Natural killer cell (primary cell): ENCODE measurements around the gene JAGN1. TPM values are rescaled to one million over a fixed set of nuclear protein-coding genes. Genes with fewer than 3 reads are reported as not detected.

Experiments
- ATAC-seq, 3 donors: fragments of 150-1000 bp in 2 of 3; fragments of 200-7000 bp in 1 of 3; cut with Tn5 transposase; 1 replicate in 1 of 3; 2 replicates in 2 of 3; pipeline ENCODE4 v1.10.0; 2021; ENCODE audit warnings: mild to moderate bottlenecking in 2 of 3, moderate library complexity in 2 of 3
- DNase-seq, 2 donors: peaks; one replicate each; pipeline versions ENCODE4 v3.0.0 to v3.0.0-alpha.2; 2013 to 2021; ENCODE audit warnings: mixed read lengths in 1 of 2
- H3K27ac ChIP-seq: one replicate; pipeline ENCODE4 v1.5.1; 2013; ENCODE audit warnings: mild to moderate bottlenecking, low read length
- H3K27me3 ChIP-seq: one replicate; pipeline ENCODE4 v1.6.1; 2013; ENCODE audit warnings: low read length; ENCODE audit not compliant: control insufficient read depth, insufficient read depth
- H3K36me3 ChIP-seq: one replicate; pipeline ENCODE4 v1.6.1; 2013; ENCODE audit warnings: low read length; ENCODE audit not compliant: control insufficient read depth, insufficient read depth
- H3K4me1 ChIP-seq: one replicate; pipeline ENCODE4 v1.6.1; 2013; ENCODE audit warnings: low read length; ENCODE audit not compliant: control insufficient read depth, insufficient read depth
- H3K4me3 ChIP-seq: one replicate; pipeline ENCODE4 v1.5.1; 2013; ENCODE audit warnings: low read length
- H3K9me3 ChIP-seq: one replicate; pipeline ENCODE4 v1.6.1; 2013; ENCODE audit warnings: low read length; ENCODE audit not compliant: control insufficient read depth, insufficient read depth
- H3K27ac Mint-ChIP-seq, 2 donors: one replicate each; pipeline ENCODE4 v1.8.0; 2022; ENCODE audit warnings: mild to moderate bottlenecking in 2 of 2, mixed read lengths in 2 of 2, moderate library complexity in 1 of 2
- H3K27me3 Mint-ChIP-seq, 2 donors: one replicate each; pipeline ENCODE4 v1.8.0; 2022; ENCODE audit warnings: low read depth in 2 of 2, mixed read lengths in 2 of 2
- H3K36me3 Mint-ChIP-seq: one replicate; pipeline ENCODE4 v1.8.0; 2022; ENCODE audit warnings: mixed read lengths
- H3K4me1 Mint-ChIP-seq, 2 donors: one replicate each; pipeline ENCODE4 v1.8.0; 2022; ENCODE audit warnings: mixed read lengths in 2 of 2
- H3K4me3 Mint-ChIP-seq: one replicate; pipeline ENCODE4 v1.8.0; 2022; ENCODE audit warnings: mild to moderate bottlenecking, moderate library complexity, mixed read lengths
- H3K9me3 Mint-ChIP-seq, 2 donors: one replicate each; pipeline ENCODE4 v1.8.0; 2022; ENCODE audit warnings: mixed read lengths in 2 of 2
- CTCF ChIP-seq: fragments of 200-600 bp; IDR thresholded peaks from one replicate; pipeline ENCODE4 v1.8.0; 2022; ENCODE audit warnings: antibody characterized with exemption
- WGBS: methylation state at CpG from one replicate; pipeline ENCODE4 v1.1.7; 2013; ENCODE audit warnings: missing lambda C conversion rate; ENCODE audit not compliant: insufficient coverage; 5-methylcytosine and 5-hydroxymethylcytosine counted together
- intact Hi-C: fragments of 100-400 bp; cut with micrococcal nuclease; formaldehyde crosslinking; loops from one replicate; pipeline ENCODE4 v1.14.2; 2022
- total RNA-seq, 4 donors: library from RNA; stranded (reverse); fragments of 120-200 nt in 1 of 4; gene quantifications; one replicate each; pipeline versions ENCODE4 v1.2.3 to v1.2.4, GENCODE V29; 2013 to 2022

JAGN1 gene
- total RNA-seq, 3 donors from 2014 or later (not counting 1 experiment from before 2014, with no cell fraction given) = 15.4 to 16.6 (median 15.5) TPM

- peaks cover under 1% of the 10 kb centered on the region for H3K36me3 ChIP-seq
- H3K9me3 ChIP-seq = no peaks in the 10 kb centered on the region
- peak overlapping the region; percentile 61 to 99 for H3K27ac Mint-ChIP-seq
- no peak overlapping the region for H3K4me3 ChIP-seq
- ATAC-seq (no peak), DNase-seq (no peak)
- no peaks in the 10 kb centered on the region for H3K27me3 ChIP-seq
- H3K36me3 Mint-ChIP-seq = no peaks in the 10 kb centered on the region
- no peaks in the 10 kb centered on the region for H3K9me3 Mint-ChIP-seq
- 90% methylated on average over 4 of the region's 4 CpGs for WGBS
- H3K4me1 Mint-ChIP-seq = peaks cover 34 to 42% of the 10 kb centered on the region in 2 donors
- H3K4me3 Mint-ChIP-seq = peak overlapping the region; percentile 50
- no peaks in the 10 kb centered on the region for H3K27me3 Mint-ChIP-seq
- intact Hi-C loops = loop anchor here (5.0 kb wide), 3 partner anchors 84 to 186 kb away; partner anchors contain the start of genes BRK1 and FANCD2
- H3K4me1 ChIP-seq = peaks cover 29% of the 10 kb centered on the region
- no peak overlapping the region for H3K27ac ChIP-seq
- TF ChIP-seq CTCF = no peak
Observed at GRCh38 chr3:9930804-9931418, 40.5 kb downstream of the JAGN1 start.

GRCh38 chr3:9932535-9932842 is 42.1 kb downstream of the JAGN1 start:
- peak overlapping the region; percentile 98 for H3K4me3 Mint-ChIP-seq
- H3K27me3 Mint-ChIP-seq = no peaks in the 10 kb centered on the region
- intact Hi-C loops = loop anchor here (2.0 to 5.0 kb wide), 6 partner anchors 42 to 292 kb away; partner anchors contain the start of genes BRK1, EMC3, FANCD2 and JAGN1
- no peaks in the 10 kb centered on the region for H3K27me3 ChIP-seq
- H3K27ac ChIP-seq = peak overlapping the region; percentile 93
- H3K4me1 ChIP-seq = peaks cover 29% of the 10 kb centered on the region
- no peaks in the 10 kb centered on the region for H3K9me3 Mint-ChIP-seq
- DNase-seq (no peak), ATAC-seq (no peak)
- H3K9me3 ChIP-seq = no peaks in the 10 kb centered on the region
- H3K36me3 ChIP-seq = peaks cover 10% of the 10 kb centered on the region
- peaks cover 44 to 50% of the 10 kb centered on the region in 2 donors for H3K4me1 Mint-ChIP-seq
- H3K36me3 Mint-ChIP-seq = no peaks in the 10 kb centered on the region
- WGBS = 1% methylated on average over 12 of the region's 13 CpGs
- peak overlapping the region; percentile 97 to 99 for H3K27ac Mint-ChIP-seq
- TF ChIP-seq CTCF = no peak
- peak overlapping the region; percentile 78 for H3K4me3 ChIP-seq

GRCh38 chr3:9932843-9933560 is 42.6 kb downstream of the JAGN1 start:
- Histone ChIP-seq H3K4me3 (peak overlapping the region; percentile 78), H3K27ac (peak overlapping the region; percentile 93), H3K27me3 (no peaks in the 10 kb centered on the region), H3K36me3 (peaks cover 14% of the 10 kb centered on the region), H3K4me1 (peaks cover 29% of the 10 kb centered on the region), H3K9me3 (no peaks in the 10 kb centered on the region)
- H3K27ac Mint-ChIP-seq = peak overlapping the region; percentile 97 to 99
- H3K36me3 Mint-ChIP-seq = no peaks in the 10 kb centered on the region
- intact Hi-C loops = loop anchor here (2.0 to 5.0 kb wide), 6 partner anchors 42 to 292 kb away; partner anchors contain the start of genes BRK1, EMC3, FANCD2 and JAGN1
- TF ChIP-seq CTCF = peak; percentile 82
- ATAC-seq = peak; percentile 68 to 80 (median 70)
- H3K4me3 Mint-ChIP-seq = peak overlapping the region; percentile 98
- 0% methylated on average over 77 of the region's 77 CpGs for WGBS
- no peaks in the 10 kb centered on the region for H3K9me3 Mint-ChIP-seq
- H3K27me3 Mint-ChIP-seq = no peaks in the 10 kb centered on the region
- H3K4me1 Mint-ChIP-seq = peaks cover 44 to 50% of the 10 kb centered on the region in 2 donors
- peak; percentile 82 to 93 for DNase-seq
